ENCODE results near the gene PKD1L1.

The PKD1L1 gene

GRCh38 chr7:47889723-47890122 lies 58.5 kb downstream of the PKD1L1 start:
- TF ChIP-seq CEBPB (IDR thresholded peaks at IDR 0.05) (no peak), FOXM1 (IDR thresholded peaks at IDR 0.05; ENCODE audit: borderline replicate concordance, low read depth) (no peak), TEAD4 (IDR thresholded peaks at IDR 0.05) (no peak)

DNA sequence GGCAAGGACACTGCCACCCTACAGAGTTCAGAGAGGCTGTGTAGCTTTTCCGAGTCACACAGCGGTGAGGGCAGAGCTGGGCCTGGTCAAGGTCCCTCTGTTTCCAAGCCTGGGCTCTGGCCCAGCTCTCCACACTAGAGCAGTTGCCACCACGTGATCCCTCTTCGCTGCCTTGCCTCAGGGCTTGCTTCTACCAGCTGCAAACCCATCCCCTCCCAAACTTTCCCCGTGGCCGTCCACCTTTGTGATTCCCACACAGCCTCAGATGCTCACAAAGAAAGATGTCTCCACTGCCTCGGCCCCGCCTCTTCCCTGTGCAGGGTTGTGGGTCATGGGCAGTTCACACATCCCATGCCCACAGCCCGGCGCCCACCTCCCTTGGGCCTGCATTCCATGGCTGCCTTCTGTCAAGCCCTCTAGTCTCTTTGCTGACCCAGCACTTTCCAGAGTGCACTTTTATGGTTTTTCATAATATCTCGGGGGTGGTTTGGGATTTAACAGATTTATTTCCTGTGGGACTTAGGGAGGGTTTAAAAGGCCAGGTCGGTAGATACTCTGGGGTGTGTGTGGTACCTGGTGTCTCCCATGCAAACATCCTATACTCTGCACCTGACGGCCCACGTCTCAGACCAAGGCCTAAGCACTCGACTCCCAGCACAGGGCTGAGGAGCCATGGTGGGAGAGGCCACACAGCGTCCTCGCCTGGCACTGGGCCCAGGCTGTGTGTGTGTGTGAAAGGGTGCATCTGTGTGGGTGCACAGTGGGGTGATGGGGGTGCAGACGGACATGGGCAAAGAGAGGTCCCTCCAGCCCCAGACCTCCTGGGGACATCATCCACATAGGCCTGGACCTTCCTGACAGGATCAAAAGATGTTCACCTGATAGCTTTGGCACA lies 59.6 kb downstream of the PKD1L1 start:
- TF ChIP-seq NFIC (IDR thresholded peaks at IDR 0.05) (no peak), EGR1 (IDR thresholded peaks at IDR 0.05) (no peak), TAF1 (IDR thresholded peaks at IDR 0.05; ENCODE audit: low read depth) (no peak), TCF12 (IDR thresholded peaks at IDR 0.05; ENCODE audit: low read depth) (no peak), RAD21 (IDR thresholded peaks at IDR 0.05; ENCODE audit: low read depth) (no peak)
- TF ChIP-seq, protein P1, sequence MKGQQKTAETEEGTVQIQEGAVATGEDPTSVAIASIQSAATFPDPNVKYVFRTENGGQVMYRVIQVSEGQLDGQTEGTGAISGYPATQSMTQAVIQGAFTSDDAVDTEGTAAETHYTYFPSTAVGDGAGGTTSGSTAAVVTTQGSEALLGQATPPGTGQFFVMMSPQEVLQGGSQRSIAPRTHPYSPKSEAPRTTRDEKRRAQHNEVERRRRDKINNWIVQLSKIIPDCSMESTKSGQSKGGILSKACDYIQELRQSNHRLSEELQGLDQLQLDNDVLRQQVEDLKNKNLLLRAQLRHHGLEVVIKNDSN (IDR thresholded peaks at IDR 0.05): no peak

DNA sequence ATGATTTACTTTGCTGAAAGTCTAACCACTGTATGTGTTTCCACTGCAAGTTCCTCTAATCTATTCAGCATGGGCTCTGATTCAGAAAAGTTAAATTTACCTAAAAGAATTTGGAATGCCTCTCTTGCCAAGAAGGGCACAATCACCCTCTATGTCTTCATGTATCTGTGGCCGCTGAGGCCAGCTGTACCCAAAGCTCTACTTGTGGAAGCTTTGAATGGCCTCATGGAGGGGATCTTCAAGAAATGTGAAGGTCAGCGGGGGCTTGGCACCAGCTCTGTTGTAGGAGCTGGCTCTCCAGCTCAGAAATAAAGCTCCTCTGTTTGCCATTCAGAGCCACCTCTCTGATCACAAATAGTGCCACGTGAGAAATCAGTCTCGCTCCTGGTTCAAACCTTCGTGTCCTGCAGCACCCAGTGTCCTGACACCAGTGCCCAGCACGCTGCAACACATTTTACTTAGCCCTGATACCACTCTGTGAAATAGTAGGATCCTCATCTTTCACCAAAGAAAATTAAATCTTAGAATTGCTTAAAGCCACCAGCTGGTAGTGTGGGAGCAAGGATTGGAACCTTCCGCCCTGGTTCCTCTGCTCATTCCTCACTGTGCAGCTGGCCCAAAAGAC lies 61.1 kb downstream of the PKD1L1 start:
- TF ChIP-seq FOXM1 (IDR thresholded peaks at IDR 0.05; ENCODE audit: borderline replicate concordance, low read depth) (no peak), NFIC (IDR thresholded peaks at IDR 0.05) (no peak), TAF1 (IDR thresholded peaks at IDR 0.05; ENCODE audit: low read depth) (no peak), REST (IDR thresholded peaks at IDR 0.05; ENCODE audit: low read depth) (no peak), RAD21 (IDR thresholded peaks at IDR 0.05; ENCODE audit: low read depth) (no peak), EGR1 (IDR thresholded peaks at IDR 0.05) (no peak), CEBPB (IDR thresholded peaks at IDR 0.05) (no peak), TEAD4 (IDR thresholded peaks at IDR 0.05) (no peak), CREB1 (IDR thresholded peaks at IDR 0.05; ENCODE audit: low read depth) (no peak), EP300 (IDR thresholded peaks at IDR 0.05; ENCODE audit: borderline replicate concordance) (no peak), ZBTB7A (IDR thresholded peaks at IDR 0.05; ENCODE audit: low read depth) (no peak), YY1 (IDR thresholded peaks at IDR 0.05; ENCODE audit: low read depth) (no peak), MAX (IDR thresholded peaks at IDR 0.05) (no peak)
- TF ChIP-seq, protein P1 (IDR thresholded peaks at IDR 0.05): no peak

DNA sequence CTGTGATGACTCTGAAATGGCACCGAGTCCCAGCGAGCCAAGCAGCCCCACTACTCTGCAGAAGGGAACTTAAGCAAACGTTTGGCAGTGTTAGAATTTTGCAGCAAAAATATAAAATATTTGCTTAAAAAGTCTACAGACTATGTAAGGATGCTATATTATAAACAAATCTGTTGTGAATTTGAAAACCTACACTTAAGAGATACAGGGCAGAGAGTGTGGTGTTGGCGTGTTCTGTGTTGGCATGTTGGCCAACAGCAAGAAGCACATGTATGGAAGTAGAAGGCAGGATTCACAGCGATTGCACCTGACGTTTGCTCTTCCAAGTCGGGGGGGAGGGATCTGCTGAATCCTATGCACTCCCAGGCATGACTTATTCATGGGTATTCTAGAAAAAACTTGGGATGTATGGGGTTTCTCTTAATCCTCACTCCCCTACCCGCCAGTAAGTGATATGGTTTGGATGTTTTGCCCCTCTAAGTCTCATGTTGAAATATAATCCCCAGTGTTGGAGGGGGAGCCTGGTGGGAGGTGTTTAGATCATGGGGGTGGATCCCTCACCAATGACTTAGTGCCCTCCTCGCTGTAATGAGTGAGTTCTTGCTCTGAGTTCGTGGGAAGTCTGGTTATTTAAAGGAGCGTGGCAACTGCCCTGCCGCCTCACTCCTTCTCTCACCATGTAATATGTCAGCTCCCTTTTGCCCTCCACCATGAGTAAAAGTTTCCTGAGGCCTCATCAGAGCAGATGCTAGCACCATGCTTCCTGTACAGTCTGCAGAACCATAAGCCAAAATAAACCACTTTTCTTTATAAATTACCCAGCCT lies 62.1 kb downstream of the PKD1L1 start:
- TF ChIP-seq, protein P1 (IDR thresholded peaks at IDR 0.05): no peak
- TF ChIP-seq CEBPB (IDR thresholded peaks at IDR 0.05): no peak
- no peak for TF ChIP-seq YY1 (IDR thresholded peaks at IDR 0.05; ENCODE audit: low read depth)
- no peak for TF ChIP-seq MAX (IDR thresholded peaks at IDR 0.05)
- TF ChIP-seq REST (IDR thresholded peaks at IDR 0.05; ENCODE audit: low read depth): no peak
- TF ChIP-seq TCF12 (IDR thresholded peaks at IDR 0.05; ENCODE audit: low read depth): no peak
- no peak for TF ChIP-seq TEAD4 (IDR thresholded peaks at IDR 0.05)
- no peak for TF ChIP-seq EP300 (IDR thresholded peaks at IDR 0.05; ENCODE audit: borderline replicate concordance)
